Upper lobe of right lung (tissue), 1 donor: ENCODE data around the gene CCDC126. TPM values are rescaled to one million over a fixed set of nuclear protein-coding genes. Genes with fewer than 3 reads are reported as not detected.

Experiments used
- ATAC-seq: fragments of 200-7000 bp; cut with Tn5 transposase; one replicate; pipeline ENCODE4 v1.9.1; 2020; ENCODE audit warnings: mild to moderate bottlenecking, moderate library complexity
- DNase-seq: peaks from one replicate; pipeline ENCODE4 v3.0.0-alpha.2; 2020
- H3K27ac ChIP-seq: fragments of 200-600 bp; one replicate; pipeline ENCODE4 v1.8.0; 2022
- H3K27me3 ChIP-seq: fragments of 200-600 bp; one replicate; pipeline ENCODE4 v1.8.0; 2022; ENCODE audit warnings: mild to moderate bottlenecking
- H3K36me3 ChIP-seq: fragments of 200-600 bp; one replicate; pipeline ENCODE4 v1.8.0; 2022
- H3K4me1 ChIP-seq: fragments of 200-600 bp; one replicate; pipeline ENCODE4 v1.8.0; 2022
- H3K4me3 ChIP-seq: fragments of 200-600 bp; one replicate; pipeline ENCODE4 v1.8.0; 2022; ENCODE audit warnings: mild to moderate bottlenecking
- H3K9me3 ChIP-seq: fragments of 200-600 bp; one replicate; pipeline ENCODE4 v1.8.0; 2022
- CTCF ChIP-seq: fragments of 200-600 bp; IDR thresholded peaks from one replicate; pipeline ENCODE4 v1.8.0; 2022; ENCODE audit warnings: antibody characterized with exemption
- intact Hi-C: fragments of 100-400 bp; cut with DNase I; formaldehyde crosslinking; loops from one replicate; pipeline ENCODE4 v1.11.0; 2022
- total RNA-seq: library from RNA; stranded (reverse); fragmentation: NEBNext Ultra II Directional; extraction: Animal tissue kit (Norgen Biotek cat#: 25700); gene quantifications from one replicate; pipeline ENCODE4 v1.2.1, GENCODE V29; 2021
- donor health status: DM: no; HTN: yes; CAD: no; lungs with severe emphysema.

Gene CCDC126
- total RNA-seq, 1 donor from 2014 or later = 14.4 TPM

GRCh38 chr7:23586159-23586558, 11.0 kb upstream of the CCDC126 start:
- ATAC-seq = no peak
- Histone ChIP-seq H3K9me3 (no peaks in the 10 kb centered on the region), H3K36me3 (no peaks in the 10 kb centered on the region), H3K4me3 (no peak overlapping the region), H3K27me3 (no peaks in the 10 kb centered on the region), H3K4me1 (no peaks in the 10 kb centered on the region), H3K27ac (no peak overlapping the region)
- intact Hi-C loops = no loop called here
- no peak for DNase-seq
- TF ChIP-seq CTCF = no peak

- no peak for DNase-seq
- Histone ChIP-seq H3K4me3 (no peak overlapping the region), H3K27me3 (no peaks in the 10 kb centered on the region), H3K4me1 (no peaks in the 10 kb centered on the region), H3K27ac (no peak overlapping the region), H3K36me3 (no peaks in the 10 kb centered on the region), H3K9me3 (no peaks in the 10 kb centered on the region)
- no peak for ATAC-seq
- intact Hi-C loops = no loop called here
- TF ChIP-seq CTCF = no peak
Measured at GRCh38 chr7:23590529-23590928, 6.7 kb upstream of the CCDC126 start.

GRCh38 chr7:23593706-23594105, 3.5 kb upstream of the CCDC126 start:
- H3K27me3 ChIP-seq = no peaks in the 10 kb centered on the region
- H3K4me1 ChIP-seq = peaks cover 6% of the 10 kb centered on the region
- no peaks in the 10 kb centered on the region for H3K36me3 ChIP-seq
- intact Hi-C loops = no loop called here
- H3K9me3 ChIP-seq = no peaks in the 10 kb centered on the region
- TF ChIP-seq CTCF = no peak
- ATAC-seq (no peak), DNase-seq (no peak)
- H3K4me3 ChIP-seq = no peak overlapping the region
- no peak overlapping the region for H3K27ac ChIP-seq

GRCh38 chr7:23594879-23595604, 2.1 kb upstream of the CCDC126 start:
- Histone ChIP-seq H3K27me3 (no peaks in the 10 kb centered on the region), H3K27ac (no peak overlapping the region), H3K4me3 (no peak overlapping the region), H3K9me3 (no peaks in the 10 kb centered on the region), H3K36me3 (no peaks in the 10 kb centered on the region), H3K4me1 (peaks cover 9% of the 10 kb centered on the region)
- ATAC-seq (no peak), DNase-seq (no peak)
- TF ChIP-seq CTCF = no peak
- intact Hi-C loops = no loop called here

GRCh38 chr7:23598296-23598695, 1.1 kb downstream of the CCDC126 start:
- no peak for TF ChIP-seq CTCF
- Histone ChIP-seq H3K36me3 (no peaks in the 10 kb centered on the region), H3K4me1 (peaks cover 9% of the 10 kb centered on the region), H3K9me3 (no peaks in the 10 kb centered on the region), H3K27me3 (no peaks in the 10 kb centered on the region), H3K4me3 (peak overlapping the region; percentile 77), H3K27ac (peak overlapping the region; percentile 93)
- intact Hi-C loops = no loop called here
- DNase-seq (no peak), ATAC-seq (no peak)

- intact Hi-C loops = no loop called here
- DNase-seq (no peak), ATAC-seq (no peak)
- Histone ChIP-seq H3K27ac (no peak overlapping the region), H3K27me3 (no peaks in the 10 kb centered on the region), H3K4me1 (peaks cover 9% of the 10 kb centered on the region), H3K4me3 (no peak overlapping the region), H3K9me3 (no peaks in the 10 kb centered on the region), H3K36me3 (no peaks in the 10 kb centered on the region)
- TF ChIP-seq CTCF = no peak
Measured at GRCh38 chr7:23600236-23600635, 3.1 kb downstream of the CCDC126 start.
